Stomach (tissue), 9 donors: Measurements from ENCODE around the gene PDHX. TPM values are rescaled to one million over a fixed set of nuclear protein-coding genes. Genes with fewer than 3 reads are reported as not detected.

Experiments used
- DNase-seq, 2 donors: peaks; one replicate each; pipeline versions ENCODE4 v3.0.0 to v3.0.0-alpha.2; 2013 to 2019
- H3K27ac ChIP-seq, 5 donors: fragments of 200-600 bp in 4 of 5; sonication (generic) in 4 of 5; one replicate each; pipeline ENCODE4 v1.5.1; 2013 to 2019; ENCODE audit warnings: mild to moderate bottlenecking in 1 of 5, moderate library complexity in 1 of 5
- H3K27me3 ChIP-seq, 3 donors: fragments of 200-600 bp; sonication (generic); one replicate each; pipeline ENCODE4 v1.5.1; 2017 to 2019; ENCODE audit warnings: mixed run types in 1 of 3
- H3K36me3 ChIP-seq, 4 donors: fragments of 200-600 bp; sonication (generic); 1 replicate in 3 of 4; 2 replicates in 1 of 4; pipeline ENCODE4 v1.5.1; 2016 to 2019
- H3K4me1 ChIP-seq, 4 donors: fragments of 200-600 bp; sonication (generic); one replicate each; pipeline ENCODE4 v1.5.1; 2016 to 2019
- H3K4me3 ChIP-seq, 4 donors: fragments of 200-600 bp; sonication (generic) in 3 of 4; one replicate each; pipeline ENCODE4 v1.5.1; 2016 to 2019; ENCODE audit warnings: mild to moderate bottlenecking in 1 of 4
- H3K9me3 ChIP-seq, 4 donors: fragments of 200-600 bp; sonication (generic); one replicate each; pipeline ENCODE4 v1.5.1; 2016 to 2019
- EP300 ChIP-seq: sonication (generic); formaldehyde crosslinking; IDR thresholded peaks from one replicate; pipeline ENCODE4 v1.6.1; 2017; ENCODE audit warnings: antibody characterized with exemption
- POLR2A ChIP-seq, 4 donors: fragments of 450-650 bp; IDR thresholded peaks; one replicate each; pipeline ENCODE4 v1.6.1; 2016; ENCODE audit warnings: antibody characterized with exemption in 4 of 4, control low read depth in 2 of 4, mild to moderate bottlenecking in 1 of 4, moderate library complexity in 1 of 4
- POLR2AphosphoS5 ChIP-seq, 3 donors: sonication (generic); formaldehyde crosslinking; IDR thresholded peaks; one replicate each; pipeline ENCODE4 v1.6.1; 2016; ENCODE audit warnings: antibody characterized with exemption in 3 of 3
- WGBS, 5 donors: extraction: QIAGEN DNeasy Blood & Tissue Kit in 3 of 5; methylation state at CpG; one replicate each; pipeline versions ENCODE4 v1.1.5 to v1.1.7; 2013 to 2018; 5-methylcytosine and 5-hydroxymethylcytosine counted together
- intact Hi-C: fragments of 100-400 bp; cut with DNase I; formaldehyde crosslinking; loops from one replicate; pipeline ENCODE4 v1.15.1; 2023; ENCODE audit warnings: low total_unique reads
- polyA plus RNA-seq, 3 donors: library from polyadenylated mRNA; stranded (reverse); fragments of 200-250 nt; gene quantifications; one replicate each; pipeline ENCODE4 v1.2.3, GENCODE V29; 2013
- total RNA-seq, 5 donors: library from RNA; depleted of rRNA; stranded (reverse); fragments of >200 nt; gene quantifications; one replicate each; pipeline versions ENCODE4 v1.1.0 to v1.2.3, GENCODE V29; 2014 to 2016
- TF ChIP-seq, protein P1 (sequence below), 7 experiments: fragments of 450-650 bp in 4 of 7; fragments of 200-600 bp in 3 of 7; sonication (generic) in 3 of 7; IDR thresholded peaks; one replicate each; pipeline ENCODE4 v1.5.1; 2016 to 2019; ENCODE audit warnings: antibody characterized with exemption in 7 of 7, control low read depth in 2 of 7, mild to moderate bottlenecking in 1 of 7
- donor health status: healthy with polysubstance abuse.
- donor health status: Bipolar disorder and iron deficiency.
- donor health status: healthy.

The PDHX gene
- total and polyA plus RNA-seq, 8 donors = 4.1 to 45.9 (median 23.3) TPM

DNA sequence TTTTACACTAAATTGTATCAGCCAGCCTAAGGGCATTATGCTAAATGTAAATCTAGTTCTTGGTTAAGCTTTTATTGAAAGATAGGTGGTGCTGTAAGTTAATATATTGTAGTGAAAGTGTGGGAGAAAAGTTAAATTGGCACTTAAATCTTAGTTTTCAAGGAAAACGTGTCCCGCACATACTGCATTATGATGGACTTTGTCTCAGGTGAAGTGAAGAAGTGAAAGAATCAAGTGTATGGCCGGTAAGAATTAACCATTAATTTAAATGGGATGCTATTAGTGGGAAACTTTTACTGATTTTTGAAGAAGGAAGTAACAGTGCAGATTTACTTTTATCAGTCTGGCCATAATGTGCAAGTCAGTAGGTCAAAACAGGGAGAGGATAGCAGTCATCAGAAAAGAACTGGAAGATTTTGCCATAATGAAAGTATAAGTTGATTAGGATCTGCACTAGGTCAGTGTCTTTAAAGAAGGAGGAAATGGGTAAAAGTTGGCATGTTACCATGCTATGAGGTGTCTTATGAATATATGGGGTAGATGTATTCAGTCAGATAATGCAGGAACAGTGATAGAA, 81.6 kb downstream of the PDHX start:
- H3K36me3 ChIP-seq = peaks cover 0 to 13% (median 9%) of the 10 kb centered on the region in 4 donors
- peaks cover 0 to 20% (median 11%) of the 10 kb centered on the region in 4 donors for H3K4me1 ChIP-seq
- H3K27ac ChIP-seq = peak overlapping the region in 1 of 5 donors; percentile 23
- H3K9me3 ChIP-seq = no peaks in the 10 kb centered on the region
- DNase-seq = no peak
- no peaks in the 10 kb centered on the region for H3K27me3 ChIP-seq
- intact Hi-C loops = loop anchor here (10.0 kb wide), 1 partner anchor 397 kb away; no protein-coding TSS in a partner anchor
- H3K4me3 ChIP-seq = no peak overlapping the region
- 23 to 31% (median 24%) methylated on average over 3 of the region's 3 CpGs for WGBS, 5 donors
- TF ChIP-seq EP300 (no peak), POLR2AphosphoS5 (IDR thresholded peaks at IDR 0.05) (no peak), POLR2A (IDR thresholded peaks at IDR 0.05) (no peak)
- TF ChIP-seq, protein P1, sequence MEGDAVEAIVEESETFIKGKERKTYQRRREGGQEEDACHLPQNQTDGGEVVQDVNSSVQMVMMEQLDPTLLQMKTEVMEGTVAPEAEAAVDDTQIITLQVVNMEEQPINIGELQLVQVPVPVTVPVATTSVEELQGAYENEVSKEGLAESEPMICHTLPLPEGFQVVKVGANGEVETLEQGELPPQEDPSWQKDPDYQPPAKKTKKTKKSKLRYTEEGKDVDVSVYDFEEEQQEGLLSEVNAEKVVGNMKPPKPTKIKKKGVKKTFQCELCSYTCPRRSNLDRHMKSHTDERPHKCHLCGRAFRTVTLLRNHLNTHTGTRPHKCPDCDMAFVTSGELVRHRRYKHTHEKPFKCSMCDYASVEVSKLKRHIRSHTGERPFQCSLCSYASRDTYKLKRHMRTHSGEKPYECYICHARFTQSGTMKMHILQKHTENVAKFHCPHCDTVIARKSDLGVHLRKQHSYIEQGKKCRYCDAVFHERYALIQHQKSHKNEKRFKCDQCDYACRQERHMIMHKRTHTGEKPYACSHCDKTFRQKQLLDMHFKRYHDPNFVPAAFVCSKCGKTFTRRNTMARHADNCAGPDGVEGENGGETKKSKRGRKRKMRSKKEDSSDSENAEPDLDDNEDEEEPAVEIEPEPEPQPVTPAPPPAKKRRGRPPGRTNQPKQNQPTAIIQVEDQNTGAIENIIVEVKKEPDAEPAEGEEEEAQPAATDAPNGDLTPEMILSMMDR (IDR thresholded peaks at IDR 0.05) = peak in 5 of 7 experiments; percentile 25 to 57 (median 39)

DNA sequence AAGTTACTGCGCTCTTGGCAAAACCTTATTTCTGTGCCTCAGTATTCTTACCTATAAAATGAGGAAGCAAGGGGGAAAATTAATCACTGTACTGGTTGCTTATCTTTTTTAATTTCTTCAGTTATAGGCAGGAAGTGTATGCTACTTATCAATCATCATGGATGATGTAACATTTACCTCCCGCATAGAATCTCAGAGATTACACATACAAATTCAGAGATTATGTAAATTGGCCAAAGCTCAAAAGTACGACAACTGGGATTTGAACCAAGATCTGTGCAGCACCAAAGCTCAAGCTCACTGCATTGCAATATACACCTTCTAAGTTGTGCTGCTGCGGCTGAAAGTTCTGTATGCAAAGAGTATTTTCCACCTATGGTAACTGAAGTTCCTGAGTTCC, 83.0 kb downstream of the PDHX start:
- Histone ChIP-seq H3K27ac (no peak overlapping the region), H3K36me3 (peaks cover 0 to 6% (median 5%) of the 10 kb centered on the region in 4 donors), H3K4me1 (peaks cover under 1 to 33% (median 21%) of the 10 kb centered on the region in 4 donors), H3K9me3 (no peaks in the 10 kb centered on the region), H3K27me3 (no peaks in the 10 kb centered on the region), H3K4me3 (no peak overlapping the region)
- WGBS, 5 donors = 49 to 68% (median 54%) methylated on average over 4 of the region's 4 CpGs
- no peak for DNase-seq
- TF ChIP-seq, protein P1 (IDR thresholded peaks at IDR 0.05) = no peak
- TF ChIP-seq POLR2A (IDR thresholded peaks at IDR 0.05) (no peak), POLR2AphosphoS5 (IDR thresholded peaks at IDR 0.05) (no peak), EP300 (no peak)
- intact Hi-C loops = loop anchor here (10.0 kb wide), 1 partner anchor 395 kb away; no protein-coding TSS in a partner anchor

DNA sequence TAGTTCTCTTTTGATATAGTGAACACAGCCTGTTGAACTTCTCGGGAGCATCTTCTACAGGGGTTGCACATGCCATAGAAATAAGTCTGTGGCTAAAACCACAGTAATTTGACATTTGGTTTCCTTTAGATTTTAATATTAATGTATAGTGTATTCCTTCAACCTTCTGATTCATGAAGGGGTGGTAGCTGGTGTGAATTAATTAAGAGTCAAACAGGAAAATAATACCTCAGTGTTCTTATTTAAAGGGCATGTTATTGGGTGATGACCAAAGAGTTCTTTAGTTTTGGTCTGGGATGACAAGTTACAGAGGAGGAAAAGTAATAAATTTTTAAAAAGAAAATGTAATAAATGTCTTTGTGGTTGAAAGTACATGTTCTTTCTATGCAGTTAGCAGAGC, 86.8 kb downstream of the PDHX start:
- intact Hi-C loops = no loop called here
- H3K27ac ChIP-seq = no peak overlapping the region

DNA sequence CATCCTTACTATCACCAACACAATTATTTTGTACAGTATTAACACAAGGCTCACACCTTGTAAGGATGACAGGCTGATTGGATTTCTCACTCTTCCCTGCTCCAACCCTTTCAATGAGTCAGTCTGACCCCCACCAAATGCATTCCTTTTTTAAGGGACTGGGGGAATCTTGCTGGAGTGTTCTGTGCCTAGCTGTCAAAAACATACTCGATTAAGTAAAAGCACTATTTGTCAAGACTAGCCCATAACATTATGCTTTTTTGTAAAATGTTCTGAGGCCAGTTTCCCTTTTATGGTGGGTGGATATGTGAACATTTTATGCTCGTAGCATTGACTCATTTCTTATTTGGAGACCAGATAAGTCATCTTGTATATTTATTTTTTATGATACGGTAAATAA, 87.2 kb downstream of the PDHX start:
- TF ChIP-seq POLR2AphosphoS5 (IDR thresholded peaks at IDR 0.05) = no peak
- TF ChIP-seq, protein P1 (IDR thresholded peaks at IDR 0.05) = no peak
- no peak for TF ChIP-seq EP300
- no peak for TF ChIP-seq POLR2A (IDR thresholded peaks at IDR 0.05)
- intact Hi-C loops = no loop called here
- Histone ChIP-seq H3K36me3 (no peaks in the 10 kb centered on the region), H3K27me3 (no peaks in the 10 kb centered on the region), H3K27ac (no peak overlapping the region), H3K4me3 (no peak overlapping the region), H3K4me1 (peaks cover 16 to 60% (median 30%) of the 10 kb centered on the region in 4 donors), H3K9me3 (no peaks in the 10 kb centered on the region)
- WGBS, 5 donors = 51 to 65% (median 55%) methylated on average over 3 of the region's 3 CpGs
- DNase-seq = no peak

More for the DNA sequence above, 86.8 kb downstream of the PDHX start:
- TF ChIP-seq EP300 (no peak), POLR2AphosphoS5 (IDR thresholded peaks at IDR 0.05) (no peak), POLR2A (IDR thresholded peaks at IDR 0.05) (no peak)
- TF ChIP-seq, protein P1 (IDR thresholded peaks at IDR 0.05) = no peak
- DNase-seq = no peak
- no peak overlapping the region for H3K4me3 ChIP-seq
- no peaks in the 10 kb centered on the region for H3K27me3 ChIP-seq
- H3K4me1 ChIP-seq = peaks cover 17 to 60% (median 32%) of the 10 kb centered on the region in 4 donors
- WGBS, 5 donors = 0 to 74% (median 48%) methylated on average over 1 of the region's 1 CpG
- no peaks in the 10 kb centered on the region for H3K9me3 ChIP-seq
- H3K36me3 ChIP-seq = no peaks in the 10 kb centered on the region
